H9 (cell line): Measurements from ENCODE around the gene ZBTB8A. TPM values are rescaled to one million over a fixed set of nuclear protein-coding genes. Genes with fewer than 3 reads are reported as not detected.

Experiments used
- DNase-seq: peaks from one replicate; pipeline ENCODE4 v3.0.0-alpha.2; 2017
- H2AFZ ChIP-seq: one replicate; pipeline ENCODE4 v1.6.1; 2013; ENCODE audit warnings: mild to moderate bottlenecking, low read length, control low read depth, moderate library complexity
- H2AK5ac ChIP-seq: 2 replicates; pipeline ENCODE4 v1.6.1; 2013; ENCODE audit warnings: low read length, control low read depth, mixed read lengths; ENCODE audit not compliant: insufficient read length
- H2BK120ac ChIP-seq: one replicate; pipeline ENCODE4 v1.6.1; 2013; ENCODE audit warnings: low read depth, mild to moderate bottlenecking, low read length, control low read depth, inconsistent platforms; ENCODE audit not compliant: poor library complexity, severe bottlenecking
- H2BK12ac ChIP-seq: 2 replicates; pipeline ENCODE4 v1.6.1; 2013; ENCODE audit warnings: low read length, control low read depth, mixed read lengths, low read depth; ENCODE audit not compliant: insufficient read length
- H2BK15ac ChIP-seq: 2 replicates; pipeline ENCODE4 v1.6.1; 2013; ENCODE audit warnings: low read depth, low read length, control low read depth
- H2BK20ac ChIP-seq: one replicate; pipeline ENCODE4 v1.6.1; 2013; ENCODE audit warnings: low read depth, mild to moderate bottlenecking, low read length, control low read depth, inconsistent platforms; ENCODE audit not compliant: poor library complexity, severe bottlenecking
- H2BK5ac ChIP-seq: 2 replicates; pipeline ENCODE4 v1.6.1; 2013; ENCODE audit warnings: low read length, control low read depth, mixed read lengths; ENCODE audit not compliant: insufficient read length
- H3K14ac ChIP-seq: 2 replicates; pipeline ENCODE4 v1.6.1; 2013; ENCODE audit warnings: low read length, control low read depth; ENCODE audit not compliant: insufficient read depth
- H3K18ac ChIP-seq: 2 replicates; pipeline ENCODE4 v1.6.1; 2013; ENCODE audit warnings: low read depth, mild to moderate bottlenecking, mixed read lengths, low read length, control low read depth; ENCODE audit not compliant: insufficient read length
- H3K23ac ChIP-seq: 2 replicates; pipeline ENCODE4 v1.6.1; 2013; ENCODE audit warnings: low read length, control low read depth, mixed read lengths, low read depth; ENCODE audit not compliant: insufficient read length
- H3K23me2 ChIP-seq: 2 replicates; pipeline ENCODE4 v1.6.1; 2013; ENCODE audit warnings: low read depth, mild to moderate bottlenecking, mixed read lengths, low read length, control low read depth; ENCODE audit not compliant: insufficient read length, poor library complexity, severe bottlenecking
- H3K27ac ChIP-seq: 2 replicates; pipeline ENCODE4 v1.5.1; 2013; ENCODE audit warnings: low read length, control low read depth, mixed read lengths, low read depth; ENCODE audit not compliant: insufficient read length
- H3K27me3 ChIP-seq: 2 replicates; pipeline ENCODE4 v1.6.1; 2013; ENCODE audit warnings: low read length, control low read depth, inconsistent platforms; ENCODE audit not compliant: insufficient read depth
- H3K4ac ChIP-seq: 2 replicates; pipeline ENCODE4 v1.6.1; 2013; ENCODE audit warnings: low read depth, mild to moderate bottlenecking, control low read depth, inconsistent platforms, low read length, moderate library complexity
- H3K4me1 ChIP-seq: 2 replicates; pipeline ENCODE4 v1.6.1; 2013; ENCODE audit warnings: low read length, control low read depth, inconsistent platforms; ENCODE audit not compliant: insufficient read depth
- H3K4me2 ChIP-seq: 2 replicates; pipeline ENCODE4 v1.6.1; 2013; ENCODE audit warnings: low read length, control low read depth, mixed read lengths; ENCODE audit not compliant: insufficient read length, insufficient read depth
- H3K56ac ChIP-seq: 2 replicates; pipeline ENCODE4 v1.6.1; 2013; ENCODE audit warnings: low read depth, mild to moderate bottlenecking, mixed read lengths, low read length, control low read depth; ENCODE audit not compliant: insufficient read length
- H3K79me1 ChIP-seq: 2 replicates; pipeline ENCODE4 v1.6.1; 2013; ENCODE audit warnings: low read depth, mild to moderate bottlenecking, moderate library complexity, low read length, control low read depth, inconsistent platforms; ENCODE audit not compliant: insufficient read depth, poor library complexity, severe bottlenecking
- H3K79me2 ChIP-seq: 2 replicates; pipeline ENCODE4 v1.6.1; 2013; ENCODE audit warnings: low read length, control low read depth, inconsistent platforms; ENCODE audit not compliant: insufficient read depth
- H3K9ac ChIP-seq: 2 replicates; pipeline ENCODE4 v1.6.1; 2013; ENCODE audit warnings: low read length, control low read depth, mixed read lengths; ENCODE audit not compliant: insufficient read length; ENCODE audit errors: extremely low read depth
- H3K9me3 ChIP-seq: one replicate; pipeline ENCODE4 v1.6.1; 2013; ENCODE audit warnings: low read depth, low read length, inconsistent platforms; ENCODE audit not compliant: control insufficient read depth
- H3T11ph ChIP-seq: one replicate; pipeline ENCODE4 v1.6.1; 2013; ENCODE audit warnings: mild to moderate bottlenecking, low read length, control low read depth, inconsistent platforms
- H4K20me1 ChIP-seq: one replicate; pipeline ENCODE4 v1.6.1; 2013; ENCODE audit not compliant: control insufficient read depth, insufficient read length, insufficient read depth
- H4K5ac ChIP-seq: 2 replicates; pipeline ENCODE4 v1.6.1; 2013; ENCODE audit warnings: low read depth, mild to moderate bottlenecking, mixed read lengths, low read length, control low read depth; ENCODE audit not compliant: insufficient read length
- H4K8ac ChIP-seq: replicated peaks from 2 replicates; pipeline ENCODE4 v1.6.1; 2013; ENCODE audit warnings: low read length, control low read depth, mixed read lengths, low read depth; ENCODE audit not compliant: insufficient read length
- H4K91ac ChIP-seq: 2 replicates; pipeline ENCODE4 v1.6.1; 2013; ENCODE audit warnings: low read depth, mild to moderate bottlenecking, moderate library complexity, mixed read lengths, low read length, control low read depth; ENCODE audit not compliant: insufficient read length
- H3K27ac Mint-ChIP-seq, 3 experiments: 2 replicates in 2 of 3; 3 replicates in 1 of 3; pipeline ENCODE4 v1.8.0; 2020 to 2021; ENCODE audit warnings: mixed read lengths in 3 of 3, mild to moderate bottlenecking in 1 of 3, moderate library complexity in 1 of 3
- H3K27me3 Mint-ChIP-seq: 2 replicates; pipeline ENCODE4 v1.8.0; 2021; ENCODE audit warnings: low read depth, mild to moderate bottlenecking, moderate library complexity, mixed read lengths
- H3K36me3 Mint-ChIP-seq, 3 experiments: 2 replicates in 2 of 3; 3 replicates in 1 of 3; pipeline ENCODE4 v1.8.0; 2020 to 2021; ENCODE audit warnings: low read depth in 3 of 3, mixed read lengths in 3 of 3; ENCODE audit not compliant: insufficient read depth in 1 of 3
- H3K4me1 Mint-ChIP-seq, 2 experiments: 2 replicates each; pipeline ENCODE4 v1.8.0; 2020; ENCODE audit warnings: mixed read lengths in 2 of 2
- H3K4me3 Mint-ChIP-seq, 2 experiments: 2 replicates in 1 of 2; 3 replicates in 1 of 2; pipeline ENCODE4 v1.8.0; 2020 to 2021; ENCODE audit warnings: mild to moderate bottlenecking in 2 of 2, mixed read lengths in 2 of 2, moderate library complexity in 1 of 2
- H3K9me3 Mint-ChIP-seq, 2 experiments: 2 replicates in 1 of 2; 3 replicates in 1 of 2; pipeline ENCODE4 v1.8.0; 2020; ENCODE audit warnings: mild to moderate bottlenecking in 2 of 2, mixed read lengths in 2 of 2, moderate library complexity in 1 of 2
- CTCF ChIP-seq: fragments of 200-600 bp; sonication (generic); conservative IDR thresholded peaks from 3 replicates; pipeline ENCODE4 v1.8.0; 2021; ENCODE audit warnings: antibody characterized with exemption, mild to moderate bottlenecking
- WGBS: extraction: QIAGEN DNeasy Blood & Tissue Kit; methylation state at CpG from one replicate; pipeline ENCODE4 v1.1.7; 2013; ENCODE audit warnings: missing lambda C conversion rate, low lambda C conversion rate, mixed read lengths; ENCODE audit not compliant: insufficient read length; ENCODE audit errors: extremely low coverage; 5-methylcytosine and 5-hydroxymethylcytosine counted together
- total RNA-seq: library from RNA; stranded (reverse); gene quantifications from 2 replicates; pipeline ENCODE4 v1.2.1, GENCODE V29; 2021

ZBTB8A gene
- total RNA-seq, 1 experiment from 2014 or later, result 11.3 TPM

- H4K20me1 ChIP-seq, result no peaks in the 10 kb centered on the region
- WGBS, result no CpG with 5 or more reads among the region's 7 CpGs
- no peak overlapping the region for H2AK5ac ChIP-seq
- no peaks in the 10 kb centered on the region for H3K79me1 ChIP-seq
- no peak overlapping the region for H3K23ac ChIP-seq
- no peak overlapping the region for H2AFZ ChIP-seq
- H3K23me2 ChIP-seq, result no peaks in the 10 kb centered on the region
- H3K27me3 ChIP-seq, result no peaks in the 10 kb centered on the region
- H2BK120ac ChIP-seq, result no peak overlapping the region
- no peak overlapping the region for H2BK5ac ChIP-seq
- H3K4ac ChIP-seq, result no peak overlapping the region
- no peak overlapping the region for H3K9ac ChIP-seq
- no peak for DNase-seq
- Mint-ChIP-seq H3K27me3 (no peaks in the 10 kb centered on the region; the same call in 1 of the 2 replicates), H3K27ac (no peak overlapping the region), H3K4me1 (peaks cover 4 to 6% of the 10 kb centered on the region in 2 experiments; a peak in 2 of 4 replicates), H3K36me3 (no peaks in the 10 kb centered on the region), H3K9me3 (no peaks in the 10 kb centered on the region), H3K4me3 (no peak overlapping the region)
- H3T11ph ChIP-seq, result no peak overlapping the region
- H3K9me3 ChIP-seq, result no peaks in the 10 kb centered on the region
- no peak overlapping the region for H3K27ac ChIP-seq
- no peak overlapping the region; the same call in 1 of the 2 replicates for H3K14ac ChIP-seq
- no peak for TF ChIP-seq CTCF
- H2BK20ac ChIP-seq, result no peak overlapping the region
- no peak overlapping the region for H4K5ac ChIP-seq
- no peak overlapping the region for H4K8ac ChIP-seq
- no peak overlapping the region for H3K56ac ChIP-seq
- no peaks in the 10 kb centered on the region for H3K79me2 ChIP-seq
- no peak overlapping the region for H2BK12ac ChIP-seq
- H3K4me2 ChIP-seq, result no peak overlapping the region
- H3K4me1 ChIP-seq, result no peaks in the 10 kb centered on the region
- H3K18ac ChIP-seq, result no peak overlapping the region
- H2BK15ac ChIP-seq, result no peak overlapping the region
- no peak overlapping the region for H4K91ac ChIP-seq
These were observed 36.1 kb upstream of the ZBTB8A start for GRCh38 chr1:32503153-32503552.
